Measurements from ENCODE around the gene ASCC1.

ASCC1 gene

GRCh38 chr10:72079356-72079755 is 136.7 kb downstream of the ASCC1 start:
- Histone ChIP-seq H3K4me1 (ENCODE audit: insufficient read depth, insufficient read length) (peaks cover 4% of the 10 kb centered on the region), H3K36me3 (ENCODE audit: insufficient read depth, insufficient read length, low read length) (no peaks in the 10 kb centered on the region)
- DNase-seq (ENCODE audit: low read depth, low spot score): no peak

GRCh38 chr10:72077275-72077990 is 138.6 kb downstream of the ASCC1 start:
- Histone ChIP-seq H3K9me3 (ENCODE audit: insufficient read depth, low read length) (no peaks in the 10 kb centered on the region), H3K36me3 (ENCODE audit: insufficient read depth, insufficient read length, low read length) (no peaks in the 10 kb centered on the region), H3K4me1 (ENCODE audit: insufficient read depth, insufficient read length) (peaks cover 4% of the 10 kb centered on the region), H3K4me3 (ENCODE audit: insufficient read length, low read depth) (no peak overlapping the region), H3K9ac (ENCODE audit: insufficient read length, low read depth) (no peak overlapping the region), H3K27me3 (ENCODE audit: insufficient read depth, insufficient read length) (no peaks in the 10 kb centered on the region)
- no peak for DNase-seq (ENCODE audit: low read depth, low spot score)
- TF ChIP-seq ZNF274 (IDR thresholded peaks at IDR 0.05; ENCODE audit: low read depth, low read length) (no peak), SUZ12 (IDR thresholded peaks at IDR 0.05; ENCODE audit: extremely low read depth, insufficient read depth, insufficient read length) (no peak), YY1 (IDR thresholded peaks at IDR 0.05; ENCODE audit: insufficient read depth, insufficient read length) (no peak)

More at GRCh38 chr10:72079356-72079755, 136.7 kb downstream of the ASCC1 start:
- peaks cover 8% of the 10 kb centered on the region for H3K27me3 ChIP-seq (ENCODE audit: insufficient read depth, insufficient read length)
- H3K9me3 ChIP-seq (ENCODE audit: insufficient read depth, low read length): no peaks in the 10 kb centered on the region
- H3K4me3 ChIP-seq (ENCODE audit: insufficient read length, low read depth): no peak overlapping the region
- H3K9ac ChIP-seq (ENCODE audit: insufficient read length, low read depth): no peak overlapping the region
- TF ChIP-seq YY1 (IDR thresholded peaks at IDR 0.05; ENCODE audit: insufficient read depth, insufficient read length): no peak
- no peak for TF ChIP-seq ZNF274 (IDR thresholded peaks at IDR 0.05; ENCODE audit: low read depth, low read length)
- no peak for TF ChIP-seq SUZ12 (IDR thresholded peaks at IDR 0.05; ENCODE audit: extremely low read depth, insufficient read depth, insufficient read length)

DNA sequence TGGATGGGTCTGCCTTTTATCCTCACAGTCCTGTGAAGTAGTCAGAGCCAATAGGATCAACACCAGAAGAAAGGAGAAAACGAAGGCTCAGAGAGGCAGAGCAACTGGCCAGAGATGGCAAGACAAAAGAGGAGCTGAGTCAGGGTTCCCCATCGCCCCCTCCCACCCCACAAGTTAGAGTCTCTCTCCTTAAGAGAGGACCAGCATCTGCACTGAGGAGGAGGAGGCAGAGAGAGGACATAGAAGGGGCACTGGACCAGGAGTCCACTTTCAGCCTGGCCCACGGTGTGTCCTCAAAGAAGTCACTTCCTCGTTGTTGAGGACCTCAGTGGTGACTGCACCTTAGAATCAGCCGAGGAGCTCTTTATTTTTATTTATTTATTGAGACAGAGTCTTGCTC is 139.3 kb downstream of the ASCC1 start:
- no peak overlapping the region for H3K9ac ChIP-seq (ENCODE audit: insufficient read length, low read depth)
- H3K9me3 ChIP-seq (ENCODE audit: insufficient read depth, low read length): no peaks in the 10 kb centered on the region
- no peaks in the 10 kb centered on the region for H3K27me3 ChIP-seq (ENCODE audit: insufficient read depth, insufficient read length)
- H3K4me1 ChIP-seq (ENCODE audit: insufficient read depth, insufficient read length): peaks cover 4% of the 10 kb centered on the region
- TF ChIP-seq SUZ12 (IDR thresholded peaks at IDR 0.05; ENCODE audit: extremely low read depth, insufficient read depth, insufficient read length) (no peak), YY1 (IDR thresholded peaks at IDR 0.05; ENCODE audit: insufficient read depth, insufficient read length) (no peak), ZNF274 (IDR thresholded peaks at IDR 0.05; ENCODE audit: low read depth, low read length) (no peak)
- H3K4me3 ChIP-seq (ENCODE audit: insufficient read length, low read depth): no peak overlapping the region
- no peaks in the 10 kb centered on the region for H3K36me3 ChIP-seq (ENCODE audit: insufficient read depth, insufficient read length, low read length)
- DNase-seq (ENCODE audit: low read depth, low spot score): no peak

GRCh38 chr10:72075376-72076115 is 140.5 kb downstream of the ASCC1 start:
- H3K9ac ChIP-seq (ENCODE audit: insufficient read length, low read depth): no peak overlapping the region
- peaks cover 4% of the 10 kb centered on the region for H3K4me1 ChIP-seq (ENCODE audit: insufficient read depth, insufficient read length)
- no peaks in the 10 kb centered on the region for H3K9me3 ChIP-seq (ENCODE audit: insufficient read depth, low read length)
- no peak for DNase-seq (ENCODE audit: low read depth, low spot score)
- H3K27me3 ChIP-seq (ENCODE audit: insufficient read depth, insufficient read length): no peaks in the 10 kb centered on the region
- TF ChIP-seq YY1 (IDR thresholded peaks at IDR 0.05; ENCODE audit: insufficient read depth, insufficient read length): no peak
- TF ChIP-seq ZNF274 (IDR thresholded peaks at IDR 0.05; ENCODE audit: low read depth, low read length): no peak
- no peak for TF ChIP-seq SUZ12 (IDR thresholded peaks at IDR 0.05; ENCODE audit: extremely low read depth, insufficient read depth, insufficient read length)
- H3K36me3 ChIP-seq (ENCODE audit: insufficient read depth, insufficient read length, low read length): no peaks in the 10 kb centered on the region
- H3K4me3 ChIP-seq (ENCODE audit: insufficient read length, low read depth): no peak overlapping the region

- peaks cover 8% of the 10 kb centered on the region for H3K4me1 ChIP-seq (ENCODE audit: insufficient read depth, insufficient read length)
- no peaks in the 10 kb centered on the region for H3K9me3 ChIP-seq (ENCODE audit: insufficient read depth, low read length)
- TF ChIP-seq YY1 (IDR thresholded peaks at IDR 0.05; ENCODE audit: insufficient read depth, insufficient read length) (no peak), SUZ12 (IDR thresholded peaks at IDR 0.05; ENCODE audit: extremely low read depth, insufficient read depth, insufficient read length) (no peak), ZNF274 (IDR thresholded peaks at IDR 0.05; ENCODE audit: low read depth, low read length) (no peak)
- no peak overlapping the region for H3K4me3 ChIP-seq (ENCODE audit: insufficient read length, low read depth)
- DNase-seq (ENCODE audit: low read depth, low spot score): no peak
- H3K9ac ChIP-seq (ENCODE audit: insufficient read length, low read depth): no peak overlapping the region
- H3K36me3 ChIP-seq (ENCODE audit: insufficient read depth, insufficient read length, low read length): no peaks in the 10 kb centered on the region
- H3K27me3 ChIP-seq (ENCODE audit: insufficient read depth, insufficient read length): no peaks in the 10 kb centered on the region
Measured at GRCh38 chr10:72074574-72075375, 141.3 kb downstream of the ASCC1 start.

DNA sequence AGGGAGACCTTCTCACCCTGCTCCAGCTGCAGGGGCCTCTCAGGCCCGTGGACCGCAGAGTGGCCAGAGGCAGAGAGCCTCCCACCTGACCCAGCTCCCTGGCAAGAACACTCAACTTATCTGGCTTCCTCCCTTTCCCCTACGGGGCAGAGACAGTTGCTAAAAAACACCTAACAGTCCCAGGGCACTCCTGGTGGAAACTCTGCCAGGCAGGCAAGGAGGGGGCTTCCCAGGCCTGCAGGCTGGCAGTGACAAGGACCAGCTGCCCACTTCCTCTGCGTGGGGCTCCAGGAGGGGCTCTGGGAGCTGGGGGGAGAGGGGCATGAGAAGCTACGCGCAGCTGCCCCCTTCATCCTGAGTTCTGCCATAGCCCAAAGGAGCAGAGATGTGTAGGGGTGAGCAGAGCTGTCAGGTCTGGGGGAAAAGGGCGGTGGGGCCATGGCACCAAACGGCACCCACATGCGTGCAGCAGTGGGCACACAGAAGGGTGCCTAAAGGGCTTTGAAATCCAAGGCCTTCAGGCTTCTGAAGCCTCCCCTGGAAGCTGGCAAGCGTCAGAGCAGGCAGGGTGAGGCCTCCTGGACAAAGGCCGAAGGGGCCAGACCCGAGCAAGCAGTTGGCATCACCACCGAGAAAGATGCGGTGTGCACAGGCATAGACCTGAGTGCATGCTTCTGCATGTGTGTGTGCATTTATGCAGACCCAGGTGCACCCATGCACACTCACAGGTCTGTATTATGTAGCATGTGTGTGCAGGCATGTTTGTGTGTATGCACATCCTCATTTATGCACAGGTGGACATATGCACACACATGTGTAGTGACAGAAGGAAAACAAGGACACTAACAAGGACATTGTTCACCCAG is 142.1 kb downstream of the ASCC1 start:
- H3K9ac ChIP-seq (ENCODE audit: insufficient read length, low read depth): no peak overlapping the region
- no peaks in the 10 kb centered on the region for H3K36me3 ChIP-seq (ENCODE audit: insufficient read depth, insufficient read length, low read length)

More for the DNA sequence above, 142.1 kb downstream of the ASCC1 start:
- Histone ChIP-seq H3K27me3 (ENCODE audit: insufficient read depth, insufficient read length) (no peaks in the 10 kb centered on the region), H3K9me3 (ENCODE audit: insufficient read depth, low read length) (no peaks in the 10 kb centered on the region), H3K4me3 (ENCODE audit: insufficient read length, low read depth) (no peak overlapping the region), H3K4me1 (ENCODE audit: insufficient read depth, insufficient read length) (peaks cover 9% of the 10 kb centered on the region)
- DNase-seq (ENCODE audit: low read depth, low spot score): no peak
- TF ChIP-seq SUZ12 (IDR thresholded peaks at IDR 0.05; ENCODE audit: extremely low read depth, insufficient read depth, insufficient read length) (no peak), ZNF274 (IDR thresholded peaks at IDR 0.05; ENCODE audit: low read depth, low read length) (no peak), YY1 (IDR thresholded peaks at IDR 0.05; ENCODE audit: insufficient read depth, insufficient read length) (no peak)

Data from NT2/D1 (cell line).